ENCODE results near the gene ATXN7L1. TPM values are rescaled to one million over a fixed set of nuclear protein-coding genes. Genes with fewer than 3 reads are reported as not detected.

Gene ATXN7L1
- total RNA-seq, 2 experiments from 2014 or later, result 0.59 TPM; not detected in 1

- POLR2A ChIA-PET, result no interaction called here
- no peak overlapping the region for H3K27ac ChIP-seq (ENCODE audit: low read depth, low read length, poor library complexity, severe bottlenecking)
- H3K4me3 ChIP-seq (ENCODE audit: low read depth, low read length, poor library complexity, severe bottlenecking), result no peak overlapping the region
- H3K9me2 ChIP-seq (ENCODE audit: insufficient read depth, low read length), result no peaks in the 10 kb centered on the region
- H3K9me3 ChIP-seq (ENCODE audit: low read length), result no peaks in the 10 kb centered on the region
- no peaks in the 10 kb centered on the region for H4K20me1 ChIP-seq (ENCODE audit: insufficient read depth, low read length)
- DNase-seq (ENCODE audit: low spot score), result no peak
- no peaks in the 10 kb centered on the region for H3K4me1 ChIP-seq (ENCODE audit: insufficient read depth, low read length, poor library complexity, severe bottlenecking)
- no TSS peak for BruUV-seq (replicated peaks)
- H3K4me2 ChIP-seq (ENCODE audit: low read length), result no peak overlapping the region
- CTCF ChIA-PET (ENCODE audit: unreplicated experiment), result no interaction called here
- no peaks in the 10 kb centered on the region for H3K79me2 ChIP-seq (ENCODE audit: insufficient read depth, low read depth, low read length)
- H3K36me3 ChIP-seq (ENCODE audit: insufficient read depth, low read length), result no peaks in the 10 kb centered on the region
- H2AFZ ChIP-seq (ENCODE audit: low read length), result no peak overlapping the region
- intact Hi-C loops (cut with micrococcal nuclease; ENCODE audit: unreplicated experiment), result no loop called here
- TF ChIP-seq CTCF (conservative IDR thresholded peaks at IDR 0.05; ENCODE audit: low read length), result no peak
Measured at GRCh38 chr7:105830405-105831301, 45.7 kb downstream of the ATXN7L1 start.

- Histone ChIP-seq H3K79me2 (ENCODE audit: insufficient read depth, low read depth, low read length) (no peaks in the 10 kb centered on the region), H2AFZ (ENCODE audit: low read length) (no peak overlapping the region), H3K9me3 (ENCODE audit: low read length) (no peaks in the 10 kb centered on the region), H3K27ac (ENCODE audit: low read depth, low read length, poor library complexity, severe bottlenecking) (no peak overlapping the region), H3K36me3 (ENCODE audit: insufficient read depth, low read length) (no peaks in the 10 kb centered on the region), H3K9me2 (ENCODE audit: insufficient read depth, low read length) (no peaks in the 10 kb centered on the region), H3K4me1 (ENCODE audit: insufficient read depth, low read length, poor library complexity, severe bottlenecking) (no peaks in the 10 kb centered on the region), H4K20me1 (ENCODE audit: insufficient read depth, low read length) (no peaks in the 10 kb centered on the region), H3K4me2 (ENCODE audit: low read length) (no peak overlapping the region), H3K4me3 (ENCODE audit: low read depth, low read length, poor library complexity, severe bottlenecking) (no peak overlapping the region)
- TF ChIP-seq CTCF (conservative IDR thresholded peaks at IDR 0.05; ENCODE audit: low read length), result no peak
- no peak for TF ChIP-seq EZH2phosphoT487 (IDR thresholded peaks at IDR 0.05; ENCODE audit: borderline replicate concordance, low read depth, low read length)
- DNase-seq (ENCODE audit: low spot score), result no peak
- intact Hi-C loops (cut with micrococcal nuclease; ENCODE audit: unreplicated experiment), result no loop called here
- BruUV-seq (replicated peaks), result no TSS peak
- ChIA-PET CTCF (ENCODE audit: unreplicated experiment) (no interaction called here), POLR2A (no interaction called here)
Measured at GRCh38 chr7:105829681-105830322, 46.6 kb downstream of the ATXN7L1 start.

- intact Hi-C loops (cut with micrococcal nuclease; ENCODE audit: unreplicated experiment), result no loop called here
- no peak overlapping the region for H3K27ac ChIP-seq (ENCODE audit: low read depth, low read length, poor library complexity, severe bottlenecking)
- no peak overlapping the region for H3K4me2 ChIP-seq (ENCODE audit: low read length)
- no peaks in the 10 kb centered on the region for H3K36me3 ChIP-seq (ENCODE audit: insufficient read depth, low read length)
- no peaks in the 10 kb centered on the region for H3K79me2 ChIP-seq (ENCODE audit: insufficient read depth, low read depth, low read length)
- TF ChIP-seq CTCF (conservative IDR thresholded peaks at IDR 0.05; ENCODE audit: low read length), result no peak
- BruUV-seq (replicated peaks), result no TSS peak
- H3K9me2 ChIP-seq (ENCODE audit: insufficient read depth, low read length), result no peaks in the 10 kb centered on the region
- no peak overlapping the region for H2AFZ ChIP-seq (ENCODE audit: low read length)
- POLR2A ChIA-PET, result no interaction called here
- no peaks in the 10 kb centered on the region for H4K20me1 ChIP-seq (ENCODE audit: insufficient read depth, low read length)
- no peaks in the 10 kb centered on the region for H3K4me1 ChIP-seq (ENCODE audit: insufficient read depth, low read length, poor library complexity, severe bottlenecking)
- H3K9me3 ChIP-seq (ENCODE audit: low read length), result no peaks in the 10 kb centered on the region
- CTCF ChIA-PET (ENCODE audit: unreplicated experiment), result no interaction called here
- H3K4me3 ChIP-seq (ENCODE audit: low read depth, low read length, poor library complexity, severe bottlenecking), result no peak overlapping the region
- no peak for DNase-seq (ENCODE audit: low spot score)
Measured at GRCh38 chr7:105828141-105828540, 48.3 kb downstream of the ATXN7L1 start.

All from OCI-LY7 (cell line).